GM06990 (cell line): ENCODE data around the gene TRIM37.

ENCODE experiments used
- DNase-seq: peaks from one replicate; pipeline ENCODE4 v3.0.0-alpha.2; 2011; ENCODE audit not compliant: insufficient read length; ENCODE audit errors: extremely low read depth
- H3K27me3 ChIP-seq: replicated peaks from 2 replicates; pipeline ENCODE4 v1.6.0; 2011; ENCODE audit warnings: low read length; ENCODE audit not compliant: control insufficient read depth, insufficient read depth
- H3K36me3 ChIP-seq: 2 replicates; pipeline ENCODE4 v1.5.1; 2011; ENCODE audit warnings: low read length; ENCODE audit not compliant: control insufficient read depth, insufficient read depth
- H3K4me3 ChIP-seq: replicated peaks from 2 replicates; pipeline ENCODE4 v1.5.1; 2011; ENCODE audit warnings: low read depth, mild to moderate bottlenecking, control low read depth, low read length
- TF ChIP-seq, protein P1 (sequence below): IDR thresholded peaks from 2 replicates; pipeline ENCODE4 v1.5.1; 2011; ENCODE audit warnings: low read length, control low read depth, mild to moderate bottlenecking, inconsistent platforms; ENCODE audit not compliant: insufficient read depth, poor library complexity, severe bottlenecking

Gene TRIM37

GRCh38 chr17:59046192-59046591 lies 60.5 kb downstream of the TRIM37 start:
- no peaks in the 10 kb centered on the region for H3K27me3 ChIP-seq
- no peak overlapping the region for H3K4me3 ChIP-seq
- no peak for DNase-seq
- TF ChIP-seq, protein P1, sequence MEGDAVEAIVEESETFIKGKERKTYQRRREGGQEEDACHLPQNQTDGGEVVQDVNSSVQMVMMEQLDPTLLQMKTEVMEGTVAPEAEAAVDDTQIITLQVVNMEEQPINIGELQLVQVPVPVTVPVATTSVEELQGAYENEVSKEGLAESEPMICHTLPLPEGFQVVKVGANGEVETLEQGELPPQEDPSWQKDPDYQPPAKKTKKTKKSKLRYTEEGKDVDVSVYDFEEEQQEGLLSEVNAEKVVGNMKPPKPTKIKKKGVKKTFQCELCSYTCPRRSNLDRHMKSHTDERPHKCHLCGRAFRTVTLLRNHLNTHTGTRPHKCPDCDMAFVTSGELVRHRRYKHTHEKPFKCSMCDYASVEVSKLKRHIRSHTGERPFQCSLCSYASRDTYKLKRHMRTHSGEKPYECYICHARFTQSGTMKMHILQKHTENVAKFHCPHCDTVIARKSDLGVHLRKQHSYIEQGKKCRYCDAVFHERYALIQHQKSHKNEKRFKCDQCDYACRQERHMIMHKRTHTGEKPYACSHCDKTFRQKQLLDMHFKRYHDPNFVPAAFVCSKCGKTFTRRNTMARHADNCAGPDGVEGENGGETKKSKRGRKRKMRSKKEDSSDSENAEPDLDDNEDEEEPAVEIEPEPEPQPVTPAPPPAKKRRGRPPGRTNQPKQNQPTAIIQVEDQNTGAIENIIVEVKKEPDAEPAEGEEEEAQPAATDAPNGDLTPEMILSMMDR, result no peak
- H3K36me3 ChIP-seq, result peaks cover 2% of the 10 kb centered on the region

DNA sequence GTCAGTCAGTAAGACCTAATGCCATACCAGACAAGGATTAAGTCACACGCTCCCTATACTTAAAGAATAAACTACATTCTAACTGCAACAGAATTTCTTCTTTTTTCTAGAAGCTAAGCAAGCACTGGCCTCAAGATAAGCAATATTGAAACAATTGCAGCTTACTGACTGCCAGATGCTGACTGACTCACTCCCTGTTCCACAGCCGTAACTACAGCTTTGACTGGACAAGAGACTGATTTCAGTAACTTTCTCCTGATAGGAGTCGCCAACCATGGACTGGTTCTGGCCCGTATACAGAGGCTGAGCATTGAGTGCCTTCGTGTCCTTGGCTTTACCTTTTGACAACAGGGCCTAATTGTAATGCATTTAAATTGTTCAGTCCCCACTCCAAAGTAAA lies 67.9 kb downstream of the TRIM37 start:
- no peak for DNase-seq
- no peaks in the 10 kb centered on the region for H3K27me3 ChIP-seq
- TF ChIP-seq, protein P1, result no peak
- peaks cover 8% of the 10 kb centered on the region for H3K36me3 ChIP-seq
- H3K4me3 ChIP-seq, result no peak overlapping the region

DNA sequence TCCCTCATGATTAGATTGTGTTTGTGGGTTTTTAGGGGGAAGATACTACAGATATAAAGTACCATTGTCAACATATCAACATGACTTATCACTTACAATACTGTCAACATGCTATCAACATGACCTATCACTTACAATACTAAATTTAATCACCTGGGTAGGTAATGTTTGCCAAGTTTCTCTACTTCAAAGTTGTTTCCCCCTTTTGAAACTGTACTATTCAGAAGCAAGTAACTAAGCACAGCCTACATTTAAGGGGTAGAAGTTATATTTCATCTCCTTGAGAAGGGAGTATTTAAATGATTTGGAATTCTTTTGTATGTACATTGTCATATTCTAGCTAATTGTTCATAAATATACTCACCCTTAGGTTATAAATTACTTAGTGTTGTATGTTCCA lies 68.7 kb downstream of the TRIM37 start:
- Histone ChIP-seq H3K27me3 (no peaks in the 10 kb centered on the region), H3K36me3 (peaks cover 6% of the 10 kb centered on the region), H3K4me3 (no peak overlapping the region)
- DNase-seq, result no peak
- TF ChIP-seq, protein P1, result no peak

GRCh38 chr17:59030811-59031210 lies 75.9 kb downstream of the TRIM37 start:
- no peak for DNase-seq
- Histone ChIP-seq H3K27me3 (no peaks in the 10 kb centered on the region), H3K4me3 (no peak overlapping the region), H3K36me3 (no peaks in the 10 kb centered on the region)
- TF ChIP-seq, protein P1, result no peak

DNA sequence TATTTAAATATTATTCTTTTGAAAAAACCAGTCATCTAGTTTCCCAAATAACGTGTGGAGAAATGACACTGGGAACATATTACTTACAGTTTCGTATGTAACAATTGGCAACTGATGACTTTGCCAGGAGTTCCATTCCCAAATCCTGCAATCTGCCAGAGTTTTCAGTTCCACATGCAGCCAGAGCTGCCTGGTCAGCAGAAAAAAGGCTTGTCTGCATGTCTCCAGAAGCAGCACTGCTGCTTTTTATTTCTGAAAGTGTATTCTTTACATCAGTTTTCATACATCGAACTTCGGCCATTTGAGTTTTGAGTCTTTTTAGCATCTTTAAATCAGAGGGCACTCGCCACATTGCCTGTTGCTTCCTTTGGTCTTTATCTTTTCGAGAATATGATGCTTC lies 78.4 kb downstream of the TRIM37 start:
- DNase-seq, result no peak
- Histone ChIP-seq H3K4me3 (no peak overlapping the region), H3K27me3 (no peaks in the 10 kb centered on the region), H3K36me3 (no peaks in the 10 kb centered on the region)
- TF ChIP-seq, protein P1, result no peak

GRCh38 chr17:59027750-59028149 lies 78.9 kb downstream of the TRIM37 start:
- Histone ChIP-seq H3K4me3 (no peak overlapping the region), H3K36me3 (no peaks in the 10 kb centered on the region), H3K27me3 (no peaks in the 10 kb centered on the region)
- TF ChIP-seq, protein P1, result no peak
- DNase-seq, result no peak
